ENCODE data around the gene MFSD6.

The MFSD6 gene

GRCh38 chr2:190436557-190436956, 28.4 kb downstream of the MFSD6 start:
- no peak for TF ChIP-seq YY1 (IDR thresholded peaks at IDR 0.05; ENCODE audit: low read depth)
- TF ChIP-seq TEAD4 (IDR thresholded peaks at IDR 0.05): no peak
- TF ChIP-seq MAX (IDR thresholded peaks at IDR 0.05): no peak
- no peak for TF ChIP-seq REST (IDR thresholded peaks at IDR 0.05; ENCODE audit: low read depth)

- TF ChIP-seq MAX (IDR thresholded peaks at IDR 0.05) (no peak), CEBPB (IDR thresholded peaks at IDR 0.05) (no peak), FOXM1 (IDR thresholded peaks at IDR 0.05; ENCODE audit: borderline replicate concordance, low read depth) (no peak), TCF12 (IDR thresholded peaks at IDR 0.05; ENCODE audit: low read depth) (no peak), USF1 (IDR thresholded peaks at IDR 0.05) (no peak), REST (IDR thresholded peaks at IDR 0.05; ENCODE audit: low read depth) (no peak), YY1 (IDR thresholded peaks at IDR 0.05; ENCODE audit: low read depth) (no peak), EP300 (IDR thresholded peaks at IDR 0.05; ENCODE audit: borderline replicate concordance) (no peak), ZBTB7A (IDR thresholded peaks at IDR 0.05; ENCODE audit: low read depth) (no peak), RAD21 (IDR thresholded peaks at IDR 0.05; ENCODE audit: low read depth) (no peak), EGR1 (IDR thresholded peaks at IDR 0.05) (no peak), TEAD4 (IDR thresholded peaks at IDR 0.05) (no peak), NFIC (IDR thresholded peaks at IDR 0.05) (no peak), CREB1 (IDR thresholded peaks at IDR 0.05; ENCODE audit: low read depth) (no peak), TAF1 (IDR thresholded peaks at IDR 0.05; ENCODE audit: low read depth) (no peak)
Measured at GRCh38 chr2:190440113-190440512, 32.0 kb downstream of the MFSD6 start.

- TF ChIP-seq EGR1 (IDR thresholded peaks at IDR 0.05): no peak
- no peak for TF ChIP-seq REST (IDR thresholded peaks at IDR 0.05; ENCODE audit: low read depth)
- no peak for TF ChIP-seq USF1 (IDR thresholded peaks at IDR 0.05)
- TF ChIP-seq RAD21 (IDR thresholded peaks at IDR 0.05; ENCODE audit: low read depth): no peak
- no peak for TF ChIP-seq CREB1 (IDR thresholded peaks at IDR 0.05; ENCODE audit: low read depth)
- no peak for TF ChIP-seq FOXM1 (IDR thresholded peaks at IDR 0.05; ENCODE audit: borderline replicate concordance, low read depth)
- no peak for TF ChIP-seq MAX (IDR thresholded peaks at IDR 0.05)
- TF ChIP-seq TEAD4 (IDR thresholded peaks at IDR 0.05): no peak
- TF ChIP-seq NFIC (IDR thresholded peaks at IDR 0.05): no peak
- no peak for TF ChIP-seq TAF1 (IDR thresholded peaks at IDR 0.05; ENCODE audit: low read depth)
- TF ChIP-seq CEBPB (IDR thresholded peaks at IDR 0.05): no peak
- TF ChIP-seq EP300 (IDR thresholded peaks at IDR 0.05; ENCODE audit: borderline replicate concordance): no peak
- TF ChIP-seq ZBTB7A (IDR thresholded peaks at IDR 0.05; ENCODE audit: low read depth): no peak
- TF ChIP-seq TCF12 (IDR thresholded peaks at IDR 0.05; ENCODE audit: low read depth): no peak
Measured at GRCh38 chr2:190441564-190441963, 33.4 kb downstream of the MFSD6 start.

GRCh38 chr2:190443055-190443454, 34.9 kb downstream of the MFSD6 start:
- TF ChIP-seq MAX (IDR thresholded peaks at IDR 0.05) (no peak), TCF12 (IDR thresholded peaks at IDR 0.05; ENCODE audit: low read depth) (no peak), ZBTB7A (IDR thresholded peaks at IDR 0.05; ENCODE audit: low read depth) (no peak), REST (IDR thresholded peaks at IDR 0.05; ENCODE audit: low read depth) (no peak), CREB1 (IDR thresholded peaks at IDR 0.05; ENCODE audit: low read depth) (no peak), TAF1 (IDR thresholded peaks at IDR 0.05; ENCODE audit: low read depth) (no peak), RAD21 (IDR thresholded peaks at IDR 0.05; ENCODE audit: low read depth) (no peak), YY1 (IDR thresholded peaks at IDR 0.05; ENCODE audit: low read depth) (no peak)

Data from Ishikawa (cell line).